ENCODE measurements around the gene CAMTA1. TPM values are rescaled to one million over a fixed set of nuclear protein-coding genes. Genes with fewer than 3 reads are reported as not detected.

CAMTA1 gene
- total RNA-seq, 2 experiments from 2014 or later = 43.3 to 46.0 TPM

DNA sequence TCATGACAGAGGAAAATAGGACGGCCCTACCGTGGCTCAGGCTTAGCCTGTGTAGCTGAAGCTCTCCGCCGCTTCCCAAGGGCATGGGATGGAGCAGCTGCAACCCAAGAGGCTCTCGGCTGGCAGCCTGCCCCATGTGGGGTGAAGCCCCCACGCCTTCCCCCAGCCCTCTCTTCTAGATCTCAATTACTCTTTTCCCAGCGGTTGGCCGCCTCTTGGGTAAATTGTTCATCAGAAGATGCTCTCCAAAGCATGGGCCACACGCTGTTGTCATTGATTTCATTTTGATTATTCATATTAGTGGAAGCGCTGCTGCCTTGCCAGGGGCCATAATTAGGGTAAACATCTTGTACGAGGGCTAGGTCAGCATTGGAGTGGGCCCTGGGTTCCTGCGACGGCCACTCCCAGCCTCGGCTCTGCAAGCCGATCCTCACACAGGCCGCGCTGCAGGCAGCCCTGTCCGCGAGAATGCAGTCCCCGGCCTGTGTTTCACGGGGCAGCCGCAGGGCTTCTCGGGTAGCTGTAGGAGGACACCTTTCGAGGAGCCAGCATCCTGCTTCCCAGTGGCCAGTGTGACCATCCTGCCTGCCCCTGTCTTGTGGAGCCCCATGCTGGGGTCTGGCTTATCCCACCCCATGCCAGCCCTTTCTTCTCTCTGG lies 871.4 kb downstream of the CAMTA1 start:
- Mint-ChIP-seq H3K4me1 (ENCODE audit: low read depth) (no peaks in the 10 kb centered on the region), H3K27me3 (ENCODE audit: low read depth) (no peaks in the 10 kb centered on the region), H3K27ac (no peak overlapping the region), H3K36me3 (ENCODE audit: low read depth) (no peaks in the 10 kb centered on the region), H3K4me3 (no peak overlapping the region), H3K9me3 (ENCODE audit: insufficient read depth) (no peaks in the 10 kb centered on the region)
- ChIA-PET POLR2A (no interaction called here), CTCF (no interaction called here)
- ATAC-seq (no peak), DNase-seq (no peak)

DNA sequence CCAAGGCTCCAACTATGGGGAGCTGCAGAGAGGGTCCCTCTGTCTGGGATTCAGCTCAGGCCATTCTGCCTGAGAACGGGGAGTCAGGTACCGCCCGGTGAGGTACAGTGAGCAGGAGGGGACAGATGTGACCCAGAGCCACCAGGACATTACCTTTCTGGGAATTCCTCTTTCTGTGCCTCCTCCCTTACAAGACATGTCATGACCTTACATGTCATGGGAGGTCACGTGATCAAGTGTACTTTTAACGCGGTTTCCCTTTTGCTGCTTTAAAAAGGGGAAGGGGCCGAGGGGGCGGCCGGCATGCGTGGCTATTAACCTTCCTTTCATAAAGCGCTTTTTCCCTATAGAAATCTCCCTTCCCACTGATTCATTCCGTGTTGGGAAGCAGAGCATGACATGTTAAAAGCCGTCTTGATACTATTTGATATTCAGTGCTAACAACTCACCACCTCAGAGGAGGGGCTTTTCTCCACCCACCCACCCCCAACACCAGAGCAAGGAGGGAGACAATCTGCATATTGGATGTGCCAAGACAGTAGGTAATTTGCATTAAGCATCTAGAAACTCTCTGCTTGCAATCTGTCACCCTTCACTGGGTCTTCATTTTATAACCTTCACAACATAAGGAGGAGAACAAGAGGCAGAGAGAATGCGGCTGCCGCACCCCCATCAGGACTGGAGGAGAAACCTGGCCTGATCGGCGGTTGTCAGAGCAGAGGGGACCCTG lies 872.2 kb downstream of the CAMTA1 start:
- Mint-ChIP-seq H3K27ac (no peak overlapping the region), H3K4me3 (no peak overlapping the region), H3K4me1 (ENCODE audit: low read depth) (no peaks in the 10 kb centered on the region), H3K36me3 (ENCODE audit: low read depth) (no peaks in the 10 kb centered on the region), H3K9me3 (ENCODE audit: insufficient read depth) (no peaks in the 10 kb centered on the region), H3K27me3 (ENCODE audit: low read depth) (no peaks in the 10 kb centered on the region)
- POLR2A ChIA-PET = no interaction called here
- no peak for DNase-seq
- CTCF ChIA-PET = interaction anchor here (0.9 to 1.7 kb wide), 3 partner anchors 11 to 96 kb away, joined by 3 to 6 read pairs (median 3); no protein-coding TSS in a partner anchor
- no peak for ATAC-seq

DNA sequence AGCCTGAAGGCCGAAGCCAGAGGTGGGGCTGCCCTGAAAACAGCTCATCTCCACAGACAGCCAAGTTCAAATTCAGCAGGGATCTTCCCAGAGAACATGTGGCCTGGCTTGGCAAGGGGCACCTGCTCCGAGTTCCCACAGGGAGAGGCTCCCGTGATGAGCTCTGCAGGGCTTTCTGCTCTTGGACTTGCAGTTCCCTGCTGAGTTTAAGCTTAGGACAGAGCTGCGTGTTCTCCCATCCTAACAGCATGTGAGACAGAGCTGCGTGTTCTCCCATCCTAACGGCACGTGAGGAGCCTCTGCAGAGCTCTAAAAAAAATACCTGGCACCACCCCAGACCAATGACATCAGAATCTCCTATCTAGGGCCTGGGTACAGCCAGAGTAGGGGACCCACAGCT lies 872.8 kb downstream of the CAMTA1 start:
- no peaks in the 10 kb centered on the region for H3K9me3 Mint-ChIP-seq (ENCODE audit: insufficient read depth)
- ATAC-seq = no peak
- no peaks in the 10 kb centered on the region for H3K27me3 Mint-ChIP-seq (ENCODE audit: low read depth)
- H3K36me3 Mint-ChIP-seq (ENCODE audit: low read depth) = no peaks in the 10 kb centered on the region
- no peak overlapping the region for H3K4me3 Mint-ChIP-seq
- H3K4me1 Mint-ChIP-seq (ENCODE audit: low read depth) = no peaks in the 10 kb centered on the region
- ChIA-PET CTCF (interaction anchor here (0.9 to 1.7 kb wide), 3 partner anchors 10 to 95 kb away, joined by 3 to 6 read pairs (median 3); no protein-coding TSS in a partner anchor), POLR2A (no interaction called here)
- no peak overlapping the region for H3K27ac Mint-ChIP-seq
- DNase-seq = no peak

DNA sequence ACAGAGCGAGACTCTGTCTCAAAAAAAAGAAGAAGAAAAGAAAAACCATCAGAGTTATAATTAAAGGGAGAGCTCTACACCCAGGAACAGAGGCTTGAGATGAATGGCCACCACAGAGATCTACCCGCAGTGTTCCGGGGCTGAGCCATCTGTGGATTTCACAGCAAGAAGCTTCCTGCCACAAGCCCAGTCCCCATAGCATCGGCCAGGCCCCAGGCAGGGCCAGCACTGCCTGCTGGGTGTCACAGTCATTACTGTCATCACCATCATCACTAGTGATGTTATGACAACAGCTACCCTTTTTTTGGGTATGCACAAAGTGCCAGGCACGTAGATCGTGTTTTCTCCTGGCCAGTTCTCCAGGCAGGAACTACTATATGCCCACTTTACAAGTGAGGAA lies 874.3 kb downstream of the CAMTA1 start:
- no peaks in the 10 kb centered on the region for H3K27me3 Mint-ChIP-seq (ENCODE audit: low read depth)
- CTCF ChIA-PET = interaction anchor here (21.7 kb wide), 1 partner anchor 91 kb away, joined by 515 read pairs; no protein-coding TSS in a partner anchor
- POLR2A ChIA-PET = no interaction called here
- no peak overlapping the region for H3K27ac Mint-ChIP-seq
- DNase-seq = no peak
- H3K4me3 Mint-ChIP-seq = no peak overlapping the region
- no peak for ATAC-seq
- H3K4me1 Mint-ChIP-seq (ENCODE audit: low read depth) = no peaks in the 10 kb centered on the region
- H3K9me3 Mint-ChIP-seq (ENCODE audit: insufficient read depth) = no peaks in the 10 kb centered on the region
- no peaks in the 10 kb centered on the region for H3K36me3 Mint-ChIP-seq (ENCODE audit: low read depth)

DNA sequence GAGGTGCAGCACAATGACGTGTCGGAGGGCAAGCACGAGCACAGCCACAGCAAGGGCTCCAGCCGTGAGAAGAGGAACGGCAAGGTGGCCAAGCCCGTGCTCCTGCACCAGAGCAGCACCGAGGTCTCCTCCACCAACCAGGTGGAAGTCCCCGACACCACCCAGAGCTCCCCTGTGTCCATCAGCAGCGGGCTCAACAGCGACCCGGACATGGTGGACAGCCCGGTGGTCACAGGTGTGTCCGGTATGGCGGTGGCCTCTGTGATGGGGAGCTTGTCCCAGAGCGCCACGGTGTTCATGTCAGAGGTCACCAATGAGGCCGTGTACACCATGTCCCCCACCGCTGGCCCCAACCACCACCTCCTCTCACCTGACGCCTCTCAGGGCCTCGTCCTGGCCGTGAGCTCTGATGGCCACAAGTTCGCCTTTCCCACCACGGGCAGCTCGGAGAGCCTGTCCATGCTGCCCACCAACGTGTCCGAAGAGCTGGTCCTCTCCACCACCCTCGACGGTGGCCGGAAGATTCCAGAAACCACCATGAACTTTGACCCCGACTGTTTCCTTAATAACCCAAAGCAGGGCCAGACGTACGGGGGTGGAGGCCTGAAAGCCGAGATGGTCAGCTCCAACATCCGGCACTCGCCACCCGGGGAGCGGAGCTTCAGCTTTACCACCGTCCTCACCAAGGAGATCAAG lies 878.3 kb downstream of the CAMTA1 start:
- no peak overlapping the region for H3K4me3 Mint-ChIP-seq
- no peaks in the 10 kb centered on the region for H3K9me3 Mint-ChIP-seq (ENCODE audit: insufficient read depth)
- H3K27ac Mint-ChIP-seq = no peak overlapping the region
- CTCF ChIA-PET = interaction anchor here (21.7 kb wide), 1 partner anchor 87 kb away, joined by 515 read pairs; no protein-coding TSS in a partner anchor
- peaks cover 3% of the 10 kb centered on the region for H3K4me1 Mint-ChIP-seq (ENCODE audit: low read depth)
- no peaks in the 10 kb centered on the region for H3K36me3 Mint-ChIP-seq (ENCODE audit: low read depth)
- no peaks in the 10 kb centered on the region for H3K27me3 Mint-ChIP-seq (ENCODE audit: low read depth)
- no peak for ATAC-seq
- DNase-seq = no peak
- POLR2A ChIA-PET = no interaction called here

DNA sequence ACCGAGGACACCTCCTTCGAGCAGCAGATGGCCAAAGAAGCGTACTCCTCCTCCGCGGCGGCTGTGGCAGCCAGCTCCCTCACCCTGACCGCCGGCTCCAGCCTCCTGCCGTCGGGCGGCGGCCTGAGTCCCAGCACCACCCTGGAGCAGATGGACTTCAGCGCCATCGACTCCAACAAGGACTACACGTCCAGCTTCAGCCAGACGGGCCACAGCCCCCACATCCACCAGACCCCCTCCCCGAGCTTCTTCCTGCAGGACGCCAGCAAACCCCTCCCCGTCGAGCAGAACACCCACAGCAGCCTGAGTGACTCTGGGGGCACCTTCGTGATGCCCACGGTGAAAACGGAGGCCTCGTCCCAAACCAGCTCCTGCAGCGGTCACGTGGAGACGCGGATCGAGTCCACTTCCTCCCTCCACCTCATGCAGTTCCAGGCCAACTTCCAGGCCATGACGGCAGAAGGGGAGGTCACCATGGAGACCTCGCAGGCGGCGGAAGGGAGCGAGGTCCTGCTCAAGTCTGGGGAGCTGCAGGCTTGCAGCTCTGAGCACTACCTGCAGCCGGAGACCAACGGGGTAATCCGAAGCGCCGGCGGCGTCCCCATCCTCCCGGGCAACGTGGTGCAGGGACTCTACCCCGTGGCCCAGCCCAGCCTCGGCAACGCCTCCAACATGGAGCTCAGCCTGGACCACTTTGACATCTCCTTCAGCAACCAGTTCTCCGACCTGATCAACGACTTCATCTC lies 879.1 kb downstream of the CAMTA1 start:
- H3K4me3 Mint-ChIP-seq = no peak overlapping the region
- POLR2A ChIA-PET = no interaction called here
- H3K27ac Mint-ChIP-seq = no peak overlapping the region
- ATAC-seq = no peak
- H3K4me1 Mint-ChIP-seq (ENCODE audit: low read depth) = peaks cover 3% of the 10 kb centered on the region
- DNase-seq = no peak
- H3K36me3 Mint-ChIP-seq (ENCODE audit: low read depth) = no peaks in the 10 kb centered on the region
- H3K27me3 Mint-ChIP-seq (ENCODE audit: low read depth) = no peaks in the 10 kb centered on the region
- CTCF ChIA-PET = interaction anchor here (1.2 to 21.7 kb wide), 3 partner anchors 14 to 86 kb away, joined by 3 to 515 read pairs (median 56); no protein-coding TSS in a partner anchor
- no peaks in the 10 kb centered on the region for H3K9me3 Mint-ChIP-seq (ENCODE audit: insufficient read depth)

DNA sequence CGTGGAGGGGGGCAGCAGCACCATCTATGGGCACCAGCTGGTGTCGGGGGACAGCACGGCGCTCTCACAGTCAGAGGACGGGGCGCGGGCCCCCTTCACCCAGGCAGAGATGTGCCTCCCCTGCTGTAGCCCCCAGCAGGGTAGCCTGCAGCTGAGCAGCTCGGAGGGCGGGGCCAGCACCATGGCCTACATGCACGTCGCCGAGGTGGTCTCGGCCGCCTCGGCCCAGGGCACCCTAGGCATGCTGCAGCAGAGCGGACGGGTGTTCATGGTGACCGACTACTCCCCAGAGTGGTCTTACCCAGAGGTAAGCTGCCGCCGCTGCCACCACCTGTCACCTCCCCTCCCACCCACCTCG lies 879.6 kb downstream of the CAMTA1 start:
- CTCF ChIA-PET = interaction anchor here (1.2 to 21.7 kb wide), 3 partner anchors 13 to 86 kb away, joined by 3 to 515 read pairs (median 56); no protein-coding TSS in a partner anchor
- ATAC-seq (no peak), DNase-seq (no peak)
- POLR2A ChIA-PET = no interaction called here
- no peak overlapping the region for H3K4me3 Mint-ChIP-seq
- no peaks in the 10 kb centered on the region for H3K27me3 Mint-ChIP-seq (ENCODE audit: low read depth)
- no peak overlapping the region for H3K27ac Mint-ChIP-seq
- no peaks in the 10 kb centered on the region for H3K9me3 Mint-ChIP-seq (ENCODE audit: insufficient read depth)
- H3K36me3 Mint-ChIP-seq (ENCODE audit: low read depth) = no peaks in the 10 kb centered on the region
- peaks cover 3% of the 10 kb centered on the region for H3K4me1 Mint-ChIP-seq (ENCODE audit: low read depth)

DNA sequence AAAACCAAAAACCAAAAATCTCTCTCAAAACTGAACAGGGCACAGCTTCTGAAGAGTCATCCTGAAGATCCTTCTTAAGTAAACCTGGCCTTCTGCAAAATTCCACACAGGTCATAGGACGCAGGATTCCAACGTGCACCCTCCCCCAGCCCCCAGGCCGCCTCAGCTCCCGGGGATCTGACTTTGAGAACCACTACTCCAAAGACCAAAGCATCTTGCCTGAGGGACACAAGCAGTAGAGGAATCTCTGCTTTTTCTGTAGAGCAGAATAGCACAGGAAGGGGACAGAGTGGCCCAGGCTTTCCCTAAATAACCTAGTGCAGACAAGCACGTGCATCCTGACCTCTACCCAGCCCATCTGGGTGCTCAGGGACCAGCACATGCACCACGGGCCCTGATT lies 881.0 kb downstream of the CAMTA1 start:
- POLR2A ChIA-PET = no interaction called here
- no peaks in the 10 kb centered on the region for H3K36me3 Mint-ChIP-seq (ENCODE audit: low read depth)

DNA sequence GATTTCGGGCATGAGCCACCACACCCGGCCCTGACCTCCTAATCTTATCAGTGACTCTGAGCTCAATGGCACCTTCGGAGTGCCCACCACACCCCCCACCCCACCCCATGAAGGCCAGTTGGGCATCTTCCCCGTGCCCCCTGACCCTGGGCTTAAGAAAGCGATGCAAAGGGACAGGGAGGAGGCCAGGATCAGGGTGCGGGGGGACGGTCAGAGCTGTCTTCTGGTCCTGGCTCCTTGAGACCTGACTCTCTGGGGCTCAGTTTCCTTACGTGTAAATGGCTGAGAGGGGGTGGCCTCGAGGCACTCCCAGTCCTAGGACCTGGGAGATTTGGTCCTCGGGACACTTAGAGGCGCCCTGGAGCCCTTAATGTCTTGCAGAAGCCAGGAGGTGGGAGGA lies 881.9 kb downstream of the CAMTA1 start:
- ChIA-PET POLR2A (interaction anchor here (0.8 kb wide), 1 partner anchor 86 kb away, joined by 3 read pairs; no protein-coding TSS in a partner anchor), CTCF (interaction anchor here (0.9 to 21.7 kb wide), 19 partner anchors 9 to 629 kb away, joined by 3 to 515 read pairs (median 4); no protein-coding TSS in a partner anchor)
- no peak overlapping the region for H3K4me3 Mint-ChIP-seq
- no peaks in the 10 kb centered on the region for H3K9me3 Mint-ChIP-seq (ENCODE audit: insufficient read depth)
- ATAC-seq (peak; percentile 16), DNase-seq (no peak)
- H3K27me3 Mint-ChIP-seq (ENCODE audit: low read depth) = no peaks in the 10 kb centered on the region
- H3K27ac Mint-ChIP-seq = no peak overlapping the region
- H3K36me3 Mint-ChIP-seq (ENCODE audit: low read depth) = no peaks in the 10 kb centered on the region
- H3K4me1 Mint-ChIP-seq (ENCODE audit: low read depth) = peaks cover 3% of the 10 kb centered on the region

More for the DNA sequence above, 881.0 kb downstream of the CAMTA1 start:
- DNase-seq (no peak), ATAC-seq (no peak)
- H3K9me3 Mint-ChIP-seq (ENCODE audit: insufficient read depth) = no peaks in the 10 kb centered on the region
- CTCF ChIA-PET = interaction anchor here (6.6 to 21.7 kb wide), 2 partner anchors 12 to 84 kb away, joined by 56 to 515 read pairs; no protein-coding TSS in a partner anchor
- no peak overlapping the region for H3K4me3 Mint-ChIP-seq
- peaks cover 3% of the 10 kb centered on the region for H3K4me1 Mint-ChIP-seq (ENCODE audit: low read depth)
- H3K27me3 Mint-ChIP-seq (ENCODE audit: low read depth) = no peaks in the 10 kb centered on the region
- H3K27ac Mint-ChIP-seq = no peak overlapping the region

DNA sequence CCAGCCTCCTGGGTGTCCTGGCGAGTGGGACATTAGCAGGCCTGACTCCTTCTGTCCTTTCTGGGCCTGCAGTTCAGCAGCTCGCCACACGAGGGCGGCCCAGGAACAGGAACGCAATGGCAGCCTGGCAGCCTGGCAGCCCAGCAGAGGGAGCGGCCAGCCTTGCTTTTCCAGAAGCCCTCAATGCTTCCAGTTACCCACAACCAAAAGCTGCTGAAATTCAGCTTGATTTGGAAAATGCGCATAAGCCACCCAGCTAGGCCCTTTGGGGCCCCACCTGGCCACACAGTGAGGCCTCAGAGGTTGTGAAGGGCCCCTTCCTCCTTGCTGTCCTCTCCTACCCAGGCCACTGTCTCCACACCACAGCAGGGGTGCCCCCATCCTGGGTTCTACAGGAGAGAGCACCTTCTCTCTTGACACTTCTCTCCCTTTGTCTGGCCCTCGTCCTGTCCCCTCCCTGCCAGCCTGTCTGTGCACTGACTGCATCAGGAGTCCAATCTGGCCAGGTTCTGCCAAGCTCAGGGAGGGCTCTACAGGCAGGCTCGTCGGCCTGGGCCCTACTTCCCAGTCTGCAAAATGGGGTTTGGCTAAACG lies 882.5 kb downstream of the CAMTA1 start:
- DNase-seq (peak; percentile 84), ATAC-seq (peak; percentile 81)
- H3K27me3 Mint-ChIP-seq (ENCODE audit: low read depth) = no peaks in the 10 kb centered on the region
- ChIA-PET POLR2A (interaction anchor here (0.8 kb wide), 1 partner anchor 86 kb away, joined by 3 read pairs; no protein-coding TSS in a partner anchor), CTCF (interaction anchor here (0.6 to 21.7 kb wide), 25 partner anchors 10 to 628 kb away, joined by 3 to 515 read pairs (median 3); no protein-coding TSS in a partner anchor)
- no peaks in the 10 kb centered on the region for H3K9me3 Mint-ChIP-seq (ENCODE audit: insufficient read depth)
- H3K27ac Mint-ChIP-seq = no peak overlapping the region
- no peaks in the 10 kb centered on the region for H3K36me3 Mint-ChIP-seq (ENCODE audit: low read depth)
- H3K4me1 Mint-ChIP-seq (ENCODE audit: low read depth) = peaks cover 3% of the 10 kb centered on the region
- H3K4me3 Mint-ChIP-seq = no peak overlapping the region
